Liver (tissue), 9 donors: ENCODE measurements around the gene PPIE. TPM values are rescaled to one million over a fixed set of nuclear protein-coding genes. Genes with fewer than 3 reads are reported as not detected.

Experiments used
- DNase-seq: peaks from one replicate; pipeline ENCODE4 v3.0.0-alpha.2; 2017; ENCODE audit warnings: low spot score
- H3K27ac ChIP-seq, 2 donors: one replicate each; pipeline ENCODE4 v1.7.0; 2013; ENCODE audit warnings: inconsistent platforms in 2 of 2, low read length in 2 of 2, control low read depth in 1 of 2, low read depth in 1 of 2, mild to moderate bottlenecking in 1 of 2
- H3K27me3 ChIP-seq, 4 donors: one replicate each; pipeline versions ENCODE4 v1.6.1 to v1.7.0; 2013; ENCODE audit warnings: low read length in 3 of 4, inconsistent platforms in 1 of 4, mild to moderate bottlenecking in 1 of 4, moderate library complexity in 1 of 4; ENCODE audit not compliant: control insufficient read depth in 4 of 4, insufficient read depth in 4 of 4
- H3K36me3 ChIP-seq, 4 donors: one replicate each; pipeline versions ENCODE4 v1.6.1 to v1.7.0; 2013; ENCODE audit warnings: low read length in 3 of 4, mild to moderate bottlenecking in 3 of 4, low read depth in 1 of 4, moderate library complexity in 1 of 4; ENCODE audit not compliant: control insufficient read depth in 4 of 4, insufficient read depth in 3 of 4
- H3K4me1 ChIP-seq, 4 donors: one replicate each; pipeline versions ENCODE4 v1.6.1 to v1.7.0; 2013; ENCODE audit warnings: low read length in 3 of 4, mild to moderate bottlenecking in 3 of 4, moderate library complexity in 1 of 4; ENCODE audit not compliant: control insufficient read depth in 4 of 4, insufficient read depth in 4 of 4
- H3K4me3 ChIP-seq, 3 donors: one replicate each; pipeline versions ENCODE4 v1.6.1 to v1.7.0; 2013; ENCODE audit warnings: low read length in 3 of 3, control low read depth in 1 of 3, low read depth in 1 of 3, mild to moderate bottlenecking in 1 of 3
- H3K9ac ChIP-seq, 2 donors: one replicate each; pipeline ENCODE4 v1.7.0; 2013; ENCODE audit warnings: low read length in 2 of 2, mild to moderate bottlenecking in 2 of 2, moderate library complexity in 2 of 2, control low read depth in 1 of 2, low read depth in 1 of 2
- H3K9me3 ChIP-seq, 4 donors: one replicate each; pipeline versions ENCODE4 v1.6.1 to v1.7.0; 2013; ENCODE audit warnings: low read length in 3 of 4; ENCODE audit not compliant: control insufficient read depth in 4 of 4
- ATF3 ChIP-seq: IDR thresholded peaks from 2 replicates; pipeline ENCODE4 v1.6.1; 2016; ENCODE audit warnings: antibody characterized with exemption
- CTCF ChIP-seq: fragments of 150-350 bp; IDR thresholded peaks from 2 replicates; pipeline ENCODE4 v1.5.1; 2017; ENCODE audit warnings: improper control_type of control experiment, low read depth, low read length; ENCODE audit not compliant: missing input control
- EGR1 ChIP-seq, 2 donors: IDR thresholded peaks; 2 replicates each; pipeline ENCODE4 v1.6.1; 2016 to 2018; ENCODE audit warnings: antibody characterized with exemption in 2 of 2, low read depth in 2 of 2
- FOXA1 ChIP-seq: IDR thresholded peaks from 2 replicates; pipeline ENCODE4 v1.6.1; 2016; ENCODE audit warnings: antibody characterized with exemption
- GABPA ChIP-seq, 2 donors: IDR thresholded peaks in 1 of 2; conservative IDR thresholded peaks in 1 of 2; 2 replicates each; pipeline ENCODE4 v1.6.1; 2016; ENCODE audit warnings: antibody characterized with exemption in 2 of 2, mild to moderate bottlenecking in 1 of 2, moderate library complexity in 1 of 2
- HNF4A ChIP-seq, 2 donors: conservative IDR thresholded peaks; 2 replicates each; pipeline ENCODE4 v1.6.1; 2016; ENCODE audit warnings: antibody characterized with exemption in 2 of 2, mild to moderate bottlenecking in 2 of 2
- JUND ChIP-seq, 2 donors: IDR thresholded peaks; 2 replicates each; pipeline ENCODE4 v1.6.1; 2016; ENCODE audit warnings: antibody characterized with exemption in 2 of 2
- NR2F2 ChIP-seq: IDR thresholded peaks from 2 replicates; pipeline ENCODE4 v1.6.1; 2016; ENCODE audit warnings: antibody characterized with exemption
- RAD21 ChIP-seq, 2 donors: IDR thresholded peaks; 2 replicates each; pipeline ENCODE4 v1.6.1; 2016; ENCODE audit warnings: antibody characterized with exemption in 2 of 2, mild to moderate bottlenecking in 2 of 2
- SP1 ChIP-seq: IDR thresholded peaks from 2 replicates; pipeline ENCODE4 v1.6.1; 2018; ENCODE audit warnings: antibody characterized with exemption, mild to moderate bottlenecking
- TAF1 ChIP-seq: conservative IDR thresholded peaks from 2 replicates; pipeline ENCODE4 v1.6.1; 2016; ENCODE audit warnings: antibody characterized with exemption, mild to moderate bottlenecking
- ZBTB33 ChIP-seq: IDR thresholded peaks from 2 replicates; pipeline ENCODE4 v1.6.1; 2016; ENCODE audit warnings: antibody characterized with exemption
- WGBS: extraction: QIAGEN DNeasy Blood & Tissue Kit; methylation state at CpG from one replicate; pipeline ENCODE4 v1.1.7; 2013; 5-methylcytosine and 5-hydroxymethylcytosine counted together
- polyA plus RNA-seq, 2 donors: library from polyadenylated mRNA; stranded (reverse) in 1 of 2; unstranded in 1 of 2; fragments of 200-250 nt in 1 of 2; fragments of >200 nt in 1 of 2; fragmentation: Nextera tagmentation in 1 of 2; extraction: Ambion mirVana in 1 of 2; gene quantifications; one replicate each; pipeline versions ENCODE4 v1.2.1 to v1.2.3, GENCODE V29; 2013 to 2015
- total RNA-seq, 2 donors: library from RNA; depleted of rRNA; stranded (reverse); fragments of >200 nt; gene quantifications; one replicate each; pipeline ENCODE4 v1.2.3, GENCODE V29; 2014
- TF ChIP-seq, protein P1 (sequence below): IDR thresholded peaks from 2 replicates; pipeline ENCODE4 v1.6.1; 2016; ENCODE audit warnings: antibody characterized with exemption
- donor health status: healthy.
- donor health status: healthy.
- donor health status: healthy.
- donor health status: healthy.
- donor health status: healthy.

Gene PPIE
- total and polyA plus RNA-seq, 4 donors = 15.5 to 23.6 (median 19.2) TPM

DNA sequence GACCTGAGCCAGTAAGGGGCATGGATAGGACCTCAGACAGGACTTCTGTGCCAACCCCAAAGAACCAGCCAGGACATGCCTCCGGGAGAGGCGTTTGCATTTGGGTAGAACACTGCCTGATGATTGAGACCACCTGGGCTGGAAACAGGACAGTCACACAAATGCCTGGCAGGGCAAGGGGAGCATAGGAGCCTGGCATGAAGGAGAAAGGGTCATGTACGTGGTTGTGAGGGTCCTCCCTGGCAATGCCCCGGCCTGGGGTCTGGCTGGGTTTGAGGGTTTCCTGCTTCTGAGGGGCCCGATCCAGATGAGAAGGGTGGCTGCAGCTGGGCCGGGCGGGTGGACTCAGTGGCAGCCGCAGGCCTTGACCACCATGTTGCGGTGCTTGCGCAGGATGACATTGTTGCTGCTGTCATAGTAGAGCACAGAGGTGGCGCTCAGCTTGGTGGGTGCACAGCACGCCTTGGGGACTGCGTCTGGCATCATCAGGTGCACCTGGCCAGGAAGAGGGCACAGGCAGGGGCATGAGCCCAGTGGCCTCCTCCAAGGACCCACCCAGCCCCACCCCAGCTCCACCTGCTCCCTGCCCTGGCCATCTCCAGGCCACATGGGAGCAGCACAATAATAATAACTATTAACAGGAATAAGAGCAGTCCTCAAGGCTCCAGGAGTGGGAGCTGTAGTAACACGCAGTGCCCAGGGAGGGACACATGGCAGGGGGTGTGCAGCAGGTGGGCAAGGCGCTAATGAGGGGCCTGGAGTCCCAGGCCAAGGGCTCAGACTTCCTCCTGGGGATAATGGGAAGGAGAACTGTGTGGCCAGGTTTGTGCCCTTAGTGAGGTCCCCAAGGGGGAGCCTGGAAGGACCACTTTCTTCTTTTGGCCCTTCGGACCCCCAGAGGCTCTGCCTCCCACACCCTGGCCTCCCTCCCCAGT lies 21.7 kb downstream of the PPIE start:
- no peak for DNase-seq
- H3K9ac ChIP-seq = no peak overlapping the region
- WGBS = 97% methylated on average over 16 of the region's 16 CpGs

GRCh38 chr1:39761016-39761415 lies 22.3 kb downstream of the PPIE start:
- Histone ChIP-seq H3K9ac (no peak overlapping the region), H3K9me3 (no peaks in the 10 kb centered on the region), H3K4me3 (no peak overlapping the region), H3K4me1 (no peaks in the 10 kb centered on the region), H3K27ac (no peak overlapping the region), H3K36me3 (peaks cover 3 to 30% (median 6%) of the 10 kb centered on the region in 4 donors), H3K27me3 (no peaks in the 10 kb centered on the region)
- 92% methylated on average over 9 of the region's 9 CpGs for WGBS
- no peak for DNase-seq
- TF ChIP-seq, protein P1, sequence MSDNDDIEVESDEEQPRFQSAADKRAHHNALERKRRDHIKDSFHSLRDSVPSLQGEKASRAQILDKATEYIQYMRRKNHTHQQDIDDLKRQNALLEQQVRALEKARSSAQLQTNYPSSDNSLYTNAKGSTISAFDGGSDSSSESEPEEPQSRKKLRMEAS = no peak

More for the DNA sequence above, 21.7 kb downstream of the PPIE start:
- TF ChIP-seq EGR1 (IDR thresholded peaks at IDR 0.05; ENCODE audit: low read depth in 2 of 2) (no peak), JUND (IDR thresholded peaks at IDR 0.05) (no peak), SP1 (no peak), HNF4A (conservative IDR thresholded peaks at IDR 0.05) (no peak), CTCF (no peak), ATF3 (no peak), FOXA1 (no peak), GABPA (IDR thresholded peaks at IDR 0.05 in 1 of 2, conservative IDR thresholded peaks at IDR 0.05 in 1 of 2) (no peak), ZBTB33 (no peak), TAF1 (no peak), NR2F2 (no peak), RAD21 (IDR thresholded peaks at IDR 0.05) (no peak)
- Histone ChIP-seq H3K4me1 (no peaks in the 10 kb centered on the region), H3K27me3 (no peaks in the 10 kb centered on the region), H3K27ac (no peak overlapping the region), H3K4me3 (no peak overlapping the region), H3K9me3 (no peaks in the 10 kb centered on the region), H3K36me3 (peaks cover 3 to 36% (median 12%) of the 10 kb centered on the region in 4 donors)
